Activated CD8-positive, alpha-beta memory T cell treated with anti-CD3 and anti-CD28 coated beads, Interleukin-2, amount 50 U/mL, for 1 hour (primary cell): ENCODE measurements around the gene FGR.

Source experiments
- DNase-seq: peaks from one replicate; pipeline ENCODE4 v3.0.0-alpha.2; 2020; ENCODE audit errors: extremely low read depth

The FGR gene

DNA sequence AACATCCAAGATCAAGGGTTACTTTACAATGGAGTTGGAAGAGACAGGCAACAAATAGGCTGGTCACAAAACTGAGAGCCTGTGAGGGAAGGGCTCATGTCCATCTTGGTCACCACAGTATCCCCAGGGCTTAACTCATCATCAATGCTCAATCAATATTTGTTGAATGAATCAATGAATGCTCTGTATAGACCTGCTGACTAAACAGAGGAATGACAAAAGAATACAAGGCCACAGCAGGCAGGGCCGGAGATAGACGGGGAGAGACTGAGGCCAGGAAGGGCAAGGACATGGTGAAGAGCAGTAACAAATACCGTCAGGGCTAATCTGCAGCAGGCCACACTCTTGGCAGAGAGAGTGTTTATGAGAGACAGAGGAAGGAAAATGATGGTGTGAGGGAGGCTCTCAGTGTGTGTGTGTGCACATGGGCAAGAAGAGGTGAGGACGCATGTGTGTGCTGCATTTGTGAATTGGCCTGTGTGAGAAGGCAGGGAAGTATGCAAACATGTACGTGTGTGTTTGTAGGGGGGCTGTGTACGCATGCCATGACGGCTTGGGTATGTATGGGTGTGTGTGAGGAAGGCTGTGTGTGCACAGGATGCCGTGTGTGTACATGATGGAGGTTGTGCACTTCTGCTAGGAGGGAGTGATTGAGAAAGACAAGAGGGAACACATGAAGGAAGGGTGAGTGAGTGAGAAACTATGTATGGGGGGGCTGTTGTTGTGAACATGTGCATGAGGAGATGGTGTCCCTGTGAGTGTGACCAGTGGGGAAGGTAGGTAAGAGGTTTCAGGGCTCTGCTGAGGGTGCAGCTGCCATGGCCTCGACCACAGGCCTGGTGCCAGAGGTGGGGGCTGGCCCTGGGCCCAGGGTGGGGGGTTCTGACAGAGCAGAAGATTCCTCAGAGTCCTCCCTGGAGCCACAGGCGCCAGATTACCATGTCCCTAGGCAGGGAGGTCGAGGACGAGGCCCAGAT, 46.4 kb downstream of the FGR start:
- no peak for DNase-seq

GRCh38 chr1:27585684-27586083, 49.3 kb downstream of the FGR start:
- DNase-seq, result no peak

DNA sequence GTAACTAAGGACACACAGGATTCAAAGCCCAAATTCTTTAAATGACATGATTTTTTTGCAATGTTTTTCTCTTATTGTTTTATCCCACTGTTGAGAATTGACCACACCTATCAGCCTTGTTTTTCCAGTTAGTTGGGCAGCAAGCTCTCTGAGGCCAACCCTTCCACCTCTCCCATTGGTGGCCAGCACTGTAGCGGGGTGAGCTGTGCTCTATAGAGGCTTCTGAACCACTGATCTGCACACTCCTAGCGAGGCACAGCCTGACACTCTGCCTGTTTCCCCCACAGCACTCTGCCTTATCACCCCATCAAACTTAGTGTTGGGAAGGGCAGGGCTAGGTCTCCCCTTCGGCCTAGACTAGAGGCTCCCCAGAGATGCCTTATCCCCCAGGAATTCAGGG, 50.5 kb downstream of the FGR start:
- DNase-seq, result no peak

- DNase-seq, result no peak
These were observed 51.5 kb downstream of the FGR start for GRCh38 chr1:27583479-27583878.

- DNase-seq, result no peak
These were observed 53.2 kb downstream of the FGR start for GRCh38 chr1:27581823-27582243.

GRCh38 chr1:27577504-27578188, 57.3 kb downstream of the FGR start:
- DNase-seq, result no peak

GRCh38 chr1:27576806-27577227, 58.2 kb downstream of the FGR start:
- DNase-seq, result no peak

- no peak for DNase-seq
These were observed 59.1 kb downstream of the FGR start for GRCh38 chr1:27575840-27576331.

DNA sequence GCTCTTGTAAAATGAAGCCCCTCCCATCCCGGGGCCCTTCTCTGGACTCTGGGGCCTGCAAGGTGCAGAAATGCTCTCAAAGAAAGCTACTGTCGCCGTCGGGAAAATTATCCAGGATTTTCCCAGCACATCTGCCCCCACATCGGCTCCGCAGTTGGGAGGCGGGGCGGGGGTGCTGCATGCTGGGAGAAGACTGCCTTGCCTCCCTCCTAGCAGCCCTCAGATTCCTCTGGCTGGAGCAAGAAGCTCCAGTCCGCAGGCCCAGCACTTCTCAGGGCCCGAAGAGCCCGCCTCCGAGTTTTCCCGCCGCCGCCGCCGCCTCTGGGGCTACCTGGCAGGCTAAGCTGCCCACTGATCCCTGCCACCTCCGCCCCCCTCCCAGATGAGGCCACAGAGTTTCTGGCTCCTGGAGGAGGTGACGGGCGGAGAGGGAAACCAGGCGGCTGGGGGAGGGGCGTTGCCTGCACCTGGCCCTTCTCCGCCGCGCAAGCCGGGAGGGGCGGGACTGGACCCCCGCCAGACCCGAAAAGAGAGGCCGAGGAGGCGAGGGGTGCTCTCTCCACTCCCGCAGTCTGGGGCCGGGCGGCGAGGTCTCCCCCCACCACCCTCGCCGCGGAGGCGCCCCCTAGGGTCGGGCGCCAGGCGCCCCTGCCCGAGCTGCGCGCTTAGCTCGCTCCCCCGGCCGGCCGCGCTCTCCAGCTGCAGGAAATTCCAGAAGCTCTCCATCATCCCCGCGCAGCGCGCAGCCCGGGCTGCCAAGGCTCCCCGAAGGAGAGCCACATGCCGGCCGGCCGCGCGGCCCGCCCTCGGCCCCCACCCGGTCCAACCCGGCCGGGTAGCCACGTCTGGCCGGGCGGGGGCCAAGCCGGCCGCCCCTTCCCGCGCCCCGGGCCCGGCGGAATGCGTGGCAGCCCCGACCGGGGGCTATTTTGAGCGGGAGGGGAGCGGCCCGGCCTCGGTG, 59.8 kb downstream of the FGR start:
- DNase-seq, result no peak

GRCh38 chr1:27574001-27574781, 60.8 kb downstream of the FGR start:
- DNase-seq, result no peak

- no peak for DNase-seq
These were observed 62.1 kb downstream of the FGR start for GRCh38 chr1:27572679-27573426.

DNA sequence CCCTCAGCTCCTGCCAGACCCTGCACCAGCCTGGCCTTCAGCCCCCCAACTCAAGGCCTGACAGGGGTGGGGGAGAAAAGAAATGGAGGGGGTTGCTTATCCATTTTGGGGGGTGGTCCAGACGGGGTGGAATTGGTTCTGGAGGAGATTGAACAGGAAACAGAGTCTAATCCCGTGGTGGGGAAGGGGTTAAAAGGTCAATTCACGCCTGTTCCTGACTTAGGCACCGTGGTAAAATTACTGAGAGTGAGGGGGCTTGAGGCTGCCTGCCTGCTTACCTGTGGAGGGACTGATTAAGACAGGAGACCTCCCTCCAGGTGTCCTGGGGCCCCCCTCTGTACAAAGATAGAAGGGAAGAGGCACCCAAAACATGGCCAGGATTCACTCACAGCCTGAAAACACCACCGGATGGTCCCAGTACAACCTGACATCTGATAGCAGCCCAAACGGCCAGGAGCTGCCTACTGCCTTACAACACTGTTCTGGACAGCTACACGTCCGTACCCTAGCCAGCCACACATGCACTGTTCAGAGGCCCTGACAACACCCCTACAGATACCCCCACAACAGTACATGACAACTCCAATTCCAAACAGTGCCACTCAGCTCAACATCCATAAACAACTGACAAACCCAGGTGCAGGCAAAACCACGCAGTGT, 62.8 kb downstream of the FGR start:
- DNase-seq, result no peak

DNA sequence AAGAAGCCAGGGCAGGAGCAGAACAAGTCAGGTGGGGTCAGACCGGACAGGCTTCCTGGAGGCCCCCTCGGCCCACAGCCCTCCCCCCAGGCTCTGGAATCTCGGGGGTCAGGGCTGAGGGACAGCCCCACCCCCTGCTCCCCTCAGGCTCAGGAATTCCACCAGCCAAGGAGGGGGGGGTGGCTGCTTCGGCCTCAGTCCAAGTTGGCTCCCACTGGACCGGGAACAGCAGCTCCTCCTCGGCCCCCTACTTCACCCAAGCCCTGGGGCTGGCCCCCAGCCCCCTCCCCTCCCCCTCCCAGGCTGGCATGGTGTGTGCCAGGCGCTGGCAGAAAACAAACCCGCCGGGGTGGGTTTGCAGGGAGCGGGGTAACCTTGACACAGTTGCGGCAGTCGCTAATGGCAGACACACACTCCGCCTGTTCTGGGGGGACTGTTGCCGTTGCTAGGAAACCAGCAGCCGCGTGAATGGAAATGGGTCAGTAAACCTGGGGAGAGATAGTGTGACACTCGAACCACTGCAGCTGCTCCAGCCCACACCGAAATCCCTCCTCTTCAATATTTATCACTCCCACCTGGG, 63.5 kb downstream of the FGR start:
- no peak for DNase-seq

DNA sequence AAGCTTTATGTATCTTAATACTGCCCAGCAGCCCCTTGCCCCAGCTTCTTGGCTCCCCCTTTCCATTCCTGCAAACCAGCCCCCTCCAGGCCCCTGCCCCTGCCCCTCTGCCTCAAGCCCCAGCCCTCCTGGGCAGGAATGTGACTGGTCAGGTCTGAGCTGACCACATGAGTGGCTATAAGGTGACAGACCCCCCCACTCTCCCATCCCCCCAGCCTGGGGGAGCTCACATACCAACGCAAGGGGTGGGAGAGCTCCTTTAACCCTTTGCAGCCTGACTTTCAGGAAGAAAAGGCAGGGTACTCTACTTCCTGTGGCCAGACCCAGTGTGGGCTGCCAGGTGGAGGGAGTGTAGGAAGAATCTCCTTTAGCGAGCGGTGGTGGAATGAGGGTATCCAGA, 64.2 kb downstream of the FGR start:
- no peak for DNase-seq

- DNase-seq, result no peak
These were observed 64.6 kb downstream of the FGR start for GRCh38 chr1:27570356-27570755.

DNA sequence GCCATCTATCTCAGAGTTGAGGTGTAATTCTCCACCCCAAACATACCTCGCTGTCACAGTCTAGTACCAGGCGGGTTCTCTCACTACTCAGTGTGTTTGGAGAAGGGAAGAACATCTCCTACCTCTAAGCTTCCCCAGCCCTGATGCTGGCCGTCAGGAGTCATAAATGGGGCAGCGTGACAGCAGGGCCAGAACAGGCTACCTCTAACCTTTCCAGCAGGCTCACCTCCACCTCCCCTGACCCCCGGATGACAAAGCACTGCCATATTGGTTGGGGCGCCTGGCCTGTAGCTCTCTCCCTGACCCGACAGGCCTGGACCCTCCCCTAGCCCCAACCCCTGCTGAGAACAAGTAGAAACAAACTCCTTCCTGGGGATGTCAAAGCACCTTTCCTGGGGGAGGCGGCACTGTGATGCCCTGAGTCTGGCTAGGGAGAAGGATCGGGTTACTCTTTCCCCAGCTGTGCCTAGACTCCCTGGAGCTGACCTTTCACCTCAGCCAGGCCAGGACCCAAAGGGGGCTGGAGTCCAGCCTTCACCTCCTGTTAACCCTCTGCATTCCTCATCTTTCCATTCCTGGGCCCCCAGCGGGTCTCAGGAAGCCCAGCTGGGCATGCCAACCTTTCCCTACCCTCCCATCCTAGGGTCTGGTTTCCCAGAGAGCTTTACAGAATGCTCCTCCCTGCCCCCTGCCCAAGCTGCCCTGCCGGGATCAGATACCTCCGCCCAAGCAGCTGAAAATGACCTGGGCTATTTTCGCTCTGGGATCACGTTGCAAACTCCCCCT, 65.3 kb downstream of the FGR start:
- no peak for DNase-seq

DNA sequence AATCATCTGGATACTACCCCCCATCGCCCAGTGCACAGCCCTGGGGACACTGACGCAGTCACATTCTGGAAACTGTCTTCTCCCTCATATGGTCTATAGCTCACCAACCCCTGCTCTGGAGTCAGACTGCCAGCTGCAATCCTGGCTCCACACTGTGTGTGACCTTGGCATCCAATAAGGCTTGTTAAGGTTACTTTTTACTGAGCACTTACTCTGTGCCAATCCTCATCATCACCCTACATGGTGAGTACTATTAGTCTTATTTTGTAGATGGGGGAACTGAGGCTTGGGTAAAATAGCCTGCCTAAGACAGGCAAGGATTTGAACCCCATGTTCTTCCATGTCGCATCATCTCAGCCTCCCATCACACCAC, 65.9 kb downstream of the FGR start:
- no peak for DNase-seq

- DNase-seq, result peak; percentile 76
These were observed 66.5 kb downstream of the FGR start for GRCh38 chr1:27568300-27569087.
